Peyer's patch (tissue), 4 donors: ENCODE measurements around the gene PTPRK. TPM values are rescaled to one million over a fixed set of nuclear protein-coding genes. Genes with fewer than 3 reads are reported as not detected.

ENCODE experiments used
- DNase-seq, 3 donors: peaks; one replicate each; pipeline ENCODE4 v3.0.0-alpha.2; 2017 to 2019
- H3K27ac ChIP-seq, 4 donors: fragments of 200-600 bp; sonication (generic); one replicate each; pipeline ENCODE4 v1.5.1; 2016 to 2019
- H3K27me3 ChIP-seq, 2 donors: fragments of 200-600 bp; sonication (generic); one replicate each; pipeline ENCODE4 v1.5.1; 2019
- H3K36me3 ChIP-seq, 3 donors: fragments of 200-600 bp; sonication (generic); one replicate each; pipeline ENCODE4 v1.5.1; 2016 to 2019
- H3K4me1 ChIP-seq, 4 donors: fragments of 200-600 bp; sonication (generic); one replicate each; pipeline ENCODE4 v1.5.1; 2016 to 2019
- H3K4me3 ChIP-seq, 4 donors: fragments of 200-600 bp; sonication (generic); 1 replicate in 3 of 4; 2 replicates in 1 of 4; pipeline ENCODE4 v1.5.1; 2016 to 2019; ENCODE audit warnings: mild to moderate bottlenecking in 1 of 4
- H3K9me3 ChIP-seq, 4 donors: fragments of 200-600 bp; sonication (generic); one replicate each; pipeline ENCODE4 v1.5.1; 2016 to 2019; ENCODE audit warnings: mild to moderate bottlenecking in 1 of 4
- POLR2A ChIP-seq, 2 donors: fragments of 450-650 bp; IDR thresholded peaks; one replicate each; pipeline ENCODE4 v1.5.1; 2017; ENCODE audit warnings: antibody characterized with exemption in 2 of 2, mild to moderate bottlenecking in 2 of 2, moderate library complexity in 2 of 2
- total RNA-seq, 4 donors: library from RNA; depleted of rRNA; stranded (reverse); fragments of >200 nt; gene quantifications; one replicate each; pipeline ENCODE4 v1.1.0, GENCODE V29; 2016
- TF ChIP-seq, protein P1 (sequence below), 6 experiments: fragments of 450-650 bp in 4 of 6; fragments of 200-600 bp in 2 of 6; sonication (generic) in 1 of 6; IDR thresholded peaks; one replicate each; pipeline ENCODE4 v1.5.1; 2017 to 2019; ENCODE audit warnings: antibody characterized with exemption in 6 of 6, mild to moderate bottlenecking in 3 of 6, moderate library complexity in 1 of 6

Gene PTPRK
- total RNA-seq, 4 donors from 2014 or later, result 109 to 192 (median 153) TPM

DNA sequence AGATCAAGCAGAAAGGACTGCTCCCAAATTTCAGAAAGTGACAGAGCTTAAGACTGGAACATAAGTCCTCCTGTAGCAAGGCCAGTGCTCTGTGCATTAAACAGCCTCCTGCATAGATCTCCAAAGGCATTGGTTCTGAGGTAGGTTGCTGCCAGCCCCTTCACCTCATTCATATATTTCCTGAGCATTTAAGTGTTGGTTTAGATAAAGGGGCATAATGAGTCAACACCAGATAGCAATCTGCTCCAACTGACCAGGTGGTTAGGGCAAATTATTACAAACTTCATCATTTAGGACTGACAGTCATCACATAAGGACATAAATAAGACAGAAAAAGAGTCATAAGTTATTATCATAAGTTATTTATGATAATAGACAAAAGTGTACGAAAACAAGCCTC, 10.7 kb downstream of the PTPRK start:
- peaks cover 0 to 58% (median 2%) of the 10 kb centered on the region in 4 donors for H3K4me1 ChIP-seq
- H3K9me3 ChIP-seq, result no peaks in the 10 kb centered on the region
- no peak for TF ChIP-seq POLR2A (IDR thresholded peaks at IDR 0.05)
- TF ChIP-seq, protein P1, sequence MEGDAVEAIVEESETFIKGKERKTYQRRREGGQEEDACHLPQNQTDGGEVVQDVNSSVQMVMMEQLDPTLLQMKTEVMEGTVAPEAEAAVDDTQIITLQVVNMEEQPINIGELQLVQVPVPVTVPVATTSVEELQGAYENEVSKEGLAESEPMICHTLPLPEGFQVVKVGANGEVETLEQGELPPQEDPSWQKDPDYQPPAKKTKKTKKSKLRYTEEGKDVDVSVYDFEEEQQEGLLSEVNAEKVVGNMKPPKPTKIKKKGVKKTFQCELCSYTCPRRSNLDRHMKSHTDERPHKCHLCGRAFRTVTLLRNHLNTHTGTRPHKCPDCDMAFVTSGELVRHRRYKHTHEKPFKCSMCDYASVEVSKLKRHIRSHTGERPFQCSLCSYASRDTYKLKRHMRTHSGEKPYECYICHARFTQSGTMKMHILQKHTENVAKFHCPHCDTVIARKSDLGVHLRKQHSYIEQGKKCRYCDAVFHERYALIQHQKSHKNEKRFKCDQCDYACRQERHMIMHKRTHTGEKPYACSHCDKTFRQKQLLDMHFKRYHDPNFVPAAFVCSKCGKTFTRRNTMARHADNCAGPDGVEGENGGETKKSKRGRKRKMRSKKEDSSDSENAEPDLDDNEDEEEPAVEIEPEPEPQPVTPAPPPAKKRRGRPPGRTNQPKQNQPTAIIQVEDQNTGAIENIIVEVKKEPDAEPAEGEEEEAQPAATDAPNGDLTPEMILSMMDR (IDR thresholded peaks at IDR 0.05), result no peak
- no peak for DNase-seq
- H3K27ac ChIP-seq, result no peak overlapping the region
- no peaks in the 10 kb centered on the region for H3K36me3 ChIP-seq
- H3K27me3 ChIP-seq, result no peaks in the 10 kb centered on the region
- H3K4me3 ChIP-seq, result no peak overlapping the region

DNA sequence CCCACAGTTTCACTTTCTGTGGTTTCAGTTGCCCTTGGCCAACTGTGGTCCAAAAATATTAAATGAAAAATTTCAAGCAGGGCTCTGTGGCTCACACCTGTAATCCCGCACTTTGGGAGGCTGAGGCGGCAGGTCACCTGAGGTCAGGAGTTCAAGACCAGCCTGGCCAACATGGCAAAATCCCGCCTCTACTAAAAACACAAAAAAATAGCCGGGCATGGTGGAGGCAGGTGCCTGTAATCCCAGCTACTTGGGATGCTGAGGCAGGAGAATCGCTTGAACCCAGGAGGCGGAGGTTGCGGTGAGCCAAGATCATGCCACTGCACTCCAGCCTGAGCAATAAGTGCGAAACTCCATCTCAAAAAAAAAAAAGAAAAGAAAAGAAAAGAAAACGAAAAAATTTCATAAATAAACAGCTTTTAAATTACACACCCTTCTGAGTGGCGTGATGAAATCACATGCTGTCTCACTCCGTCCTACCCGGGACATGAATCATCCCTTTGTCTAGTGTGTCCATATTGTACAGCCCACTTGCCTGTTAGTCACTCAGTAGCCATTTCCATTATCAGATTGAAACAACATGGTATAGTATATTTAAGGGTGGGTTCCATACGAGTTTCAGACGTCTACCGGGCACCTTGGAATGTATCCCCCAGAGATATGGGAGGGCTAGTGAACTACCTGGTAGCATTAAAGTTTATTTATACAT, 11.7 kb downstream of the PTPRK start:
- Histone ChIP-seq H3K27ac (peak overlapping the region in 2 of 4 donors; percentile 20 to 51), H3K4me1 (peaks cover 0 to 67% (median 2%) of the 10 kb centered on the region in 4 donors)
- DNase-seq, result peak in 1 of 3 donors; percentile 71

DNA sequence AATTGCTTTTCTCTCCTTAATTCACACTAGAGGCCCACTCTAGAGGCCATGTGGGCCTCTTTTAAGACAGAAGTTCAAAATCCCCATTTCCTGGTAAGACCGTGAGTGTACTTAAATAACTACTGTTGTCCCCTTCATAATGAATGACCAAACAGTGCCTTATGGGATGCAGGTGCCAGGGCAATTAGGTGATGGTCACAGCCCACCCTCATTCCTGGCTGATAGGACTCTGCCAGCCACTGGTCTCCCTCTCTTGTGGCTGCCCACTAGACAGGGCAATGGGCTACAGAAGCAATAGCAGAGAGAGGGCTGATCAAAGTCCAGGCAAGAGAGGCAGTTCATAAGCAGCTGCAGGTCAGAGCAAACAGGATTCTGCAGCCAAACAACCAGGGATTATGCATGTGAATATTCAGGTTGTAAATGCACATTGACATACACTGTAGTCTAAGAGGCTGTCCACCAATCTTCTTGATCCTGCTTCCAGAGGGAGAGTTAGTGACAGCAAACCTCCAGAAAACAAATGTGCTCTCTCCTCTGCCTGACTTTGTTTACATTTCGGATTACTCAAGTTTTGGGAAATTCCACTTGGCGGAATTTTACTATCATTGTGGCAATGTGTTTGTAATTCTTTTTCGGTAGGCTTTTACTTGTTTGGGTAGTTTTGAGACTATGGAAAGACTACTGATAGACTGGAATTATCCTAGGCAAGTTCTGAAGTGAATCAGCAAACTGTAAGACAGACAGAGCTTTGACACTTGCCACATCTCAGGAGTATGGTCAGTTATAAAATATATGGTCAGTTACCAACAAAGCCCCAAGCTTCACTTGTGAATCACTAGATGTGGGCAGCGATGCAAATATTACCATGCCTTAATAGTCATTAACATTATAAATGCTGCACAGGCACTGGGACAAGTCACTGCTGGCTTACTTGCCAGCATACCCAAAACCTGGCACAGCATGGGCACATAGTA, 12.8 kb downstream of the PTPRK start:
- Histone ChIP-seq H3K4me3 (no peak overlapping the region), H3K36me3 (no peaks in the 10 kb centered on the region), H3K27ac (peak overlapping the region in 2 of 4 donors; percentile 49 to 51), H3K27me3 (no peaks in the 10 kb centered on the region), H3K4me1 (peaks cover 0 to 67% (median 2%) of the 10 kb centered on the region in 4 donors), H3K9me3 (no peaks in the 10 kb centered on the region)
- DNase-seq, result peak in 2 of 3 donors; percentile 63 to 67
- peak in 1 of 2 donors; percentile 30 for TF ChIP-seq POLR2A (IDR thresholded peaks at IDR 0.05)
- TF ChIP-seq, protein P1 (IDR thresholded peaks at IDR 0.05), result no peak

More for the DNA sequence above, 11.7 kb downstream of the PTPRK start:
- Histone ChIP-seq H3K9me3 (no peaks in the 10 kb centered on the region), H3K27me3 (no peaks in the 10 kb centered on the region), H3K36me3 (no peaks in the 10 kb centered on the region), H3K4me3 (no peak overlapping the region)
- no peak for TF ChIP-seq POLR2A (IDR thresholded peaks at IDR 0.05)
- TF ChIP-seq, protein P1 (IDR thresholded peaks at IDR 0.05), result no peak

DNA sequence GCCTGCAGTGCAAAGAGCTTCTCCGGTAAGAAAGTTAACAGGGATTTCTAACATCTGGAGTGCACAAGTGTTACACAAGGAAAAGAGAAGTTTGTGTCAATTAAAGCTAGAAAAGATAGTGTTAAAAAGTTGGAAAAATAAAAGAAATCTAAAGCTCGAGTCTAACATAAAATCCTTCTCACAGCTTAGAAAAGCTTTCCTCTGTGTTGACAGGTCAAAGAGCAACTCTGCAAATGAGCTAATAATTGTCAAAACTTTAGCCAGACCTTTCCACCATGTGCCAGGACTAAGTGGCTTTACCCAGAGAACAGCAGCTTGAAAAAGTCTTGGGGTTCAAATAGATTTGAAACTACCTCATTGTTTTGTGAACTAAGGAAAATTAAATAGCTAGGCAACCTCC, 14.8 kb downstream of the PTPRK start:
- no peak for DNase-seq
- no peak for TF ChIP-seq POLR2A (IDR thresholded peaks at IDR 0.05)
- TF ChIP-seq, protein P1 (IDR thresholded peaks at IDR 0.05), result no peak
- Histone ChIP-seq H3K9me3 (no peaks in the 10 kb centered on the region), H3K27ac (peak overlapping the region in 1 of 4 donors; percentile 20), H3K4me1 (peaks cover 0 to 58% (median 0%) of the 10 kb centered on the region in 4 donors), H3K36me3 (no peaks in the 10 kb centered on the region), H3K4me3 (peak overlapping the region in 2 of 4 donors; percentile 17 to 25), H3K27me3 (no peaks in the 10 kb centered on the region)

DNA sequence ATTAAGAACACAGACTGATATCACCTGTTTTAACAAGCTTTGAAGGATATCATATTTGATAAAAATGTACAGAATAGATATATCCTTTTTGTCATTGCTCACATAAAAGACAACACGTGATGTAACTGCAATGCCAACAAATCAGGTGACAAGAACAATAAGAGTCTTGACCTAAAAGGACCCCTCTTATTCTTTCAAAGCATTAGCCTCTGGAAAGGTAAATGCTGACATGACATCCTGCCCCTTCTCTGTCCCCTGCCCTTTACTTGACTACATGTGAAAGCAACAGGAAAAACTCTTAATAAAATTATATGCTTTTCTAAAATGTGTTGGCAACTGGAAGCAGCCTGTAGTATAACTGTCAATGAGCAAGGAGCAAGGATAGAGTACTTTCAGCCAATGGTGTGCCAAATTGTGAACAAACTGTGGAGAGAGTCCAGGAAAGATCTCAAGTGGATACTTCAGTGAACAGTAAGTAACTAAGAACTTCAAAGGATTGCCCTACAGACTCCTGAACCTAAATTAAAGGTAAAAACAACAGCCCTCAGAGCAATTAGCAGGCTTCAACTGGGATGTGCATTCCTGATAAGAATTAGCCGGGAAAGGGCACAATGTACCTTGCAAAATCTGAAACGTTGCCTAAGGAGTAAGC, 16.3 kb downstream of the PTPRK start:
- Histone ChIP-seq H3K36me3 (no peaks in the 10 kb centered on the region), H3K27ac (peak overlapping the region in 2 of 4 donors; percentile 12 to 20), H3K27me3 (no peaks in the 10 kb centered on the region), H3K4me1 (peaks cover 0 to 56% (median 0%) of the 10 kb centered on the region in 4 donors), H3K4me3 (no peak overlapping the region), H3K9me3 (no peaks in the 10 kb centered on the region)
- no peak for DNase-seq
- TF ChIP-seq POLR2A (IDR thresholded peaks at IDR 0.05), result no peak
- TF ChIP-seq, protein P1 (IDR thresholded peaks at IDR 0.05), result no peak
